Progenitor cell of endocrine pancreas (in vitro differentiated cells): ENCODE data around the gene EBF4. TPM values are rescaled to one million over a fixed set of nuclear protein-coding genes. Genes with fewer than 3 reads are reported as not detected.
A peak's percentile ranks its signal among the peaks of the same experiment; 100 is the strongest.

Experiments
- DNase-seq: peaks from one replicate; pipeline ENCODE4 v3.0.0; 2021; ENCODE audit warnings: low spot score; ENCODE audit not compliant: unreplicated experiment
- H3K27ac Mint-ChIP-seq: 2 replicates; pipeline ENCODE4 v1.8.0; 2021; ENCODE audit warnings: mild to moderate bottlenecking, moderate library complexity, mixed read lengths
- H3K27me3 Mint-ChIP-seq: 2 replicates; pipeline ENCODE4 v1.8.0; 2021; ENCODE audit warnings: mixed read lengths
- H3K36me3 Mint-ChIP-seq: 2 replicates; pipeline ENCODE4 v1.8.0; 2022; ENCODE audit warnings: mixed read lengths; ENCODE audit not compliant: insufficient read depth
- H3K4me1 Mint-ChIP-seq: 2 replicates; pipeline ENCODE4 v1.8.0; 2021; ENCODE audit warnings: low read depth, mixed read lengths
- H3K4me3 Mint-ChIP-seq: 2 replicates; pipeline ENCODE4 v1.8.0; 2021; ENCODE audit warnings: low read depth, mild to moderate bottlenecking, moderate library complexity, mixed read lengths
- H3K9me3 Mint-ChIP-seq: 2 replicates; pipeline ENCODE4 v1.8.0; 2021; ENCODE audit warnings: low read depth, mixed read lengths
- total RNA-seq: library from RNA; stranded (reverse); gene quantifications from 2 replicates; pipeline ENCODE4 v1.2.1, GENCODE V29; 2021
- TF ChIP-seq, protein P1 (sequence below): fragments of 200-600 bp; sonication (generic); IDR thresholded peaks from one replicate; pipeline ENCODE4 v1.5.0; 2021; ENCODE audit warnings: antibody characterized with exemption, mild to moderate bottlenecking; ENCODE audit not compliant: unreplicated experiment

EBF4 gene
- total RNA-seq, 1 donor from 2014 or later = 63.8 TPM

DNA sequence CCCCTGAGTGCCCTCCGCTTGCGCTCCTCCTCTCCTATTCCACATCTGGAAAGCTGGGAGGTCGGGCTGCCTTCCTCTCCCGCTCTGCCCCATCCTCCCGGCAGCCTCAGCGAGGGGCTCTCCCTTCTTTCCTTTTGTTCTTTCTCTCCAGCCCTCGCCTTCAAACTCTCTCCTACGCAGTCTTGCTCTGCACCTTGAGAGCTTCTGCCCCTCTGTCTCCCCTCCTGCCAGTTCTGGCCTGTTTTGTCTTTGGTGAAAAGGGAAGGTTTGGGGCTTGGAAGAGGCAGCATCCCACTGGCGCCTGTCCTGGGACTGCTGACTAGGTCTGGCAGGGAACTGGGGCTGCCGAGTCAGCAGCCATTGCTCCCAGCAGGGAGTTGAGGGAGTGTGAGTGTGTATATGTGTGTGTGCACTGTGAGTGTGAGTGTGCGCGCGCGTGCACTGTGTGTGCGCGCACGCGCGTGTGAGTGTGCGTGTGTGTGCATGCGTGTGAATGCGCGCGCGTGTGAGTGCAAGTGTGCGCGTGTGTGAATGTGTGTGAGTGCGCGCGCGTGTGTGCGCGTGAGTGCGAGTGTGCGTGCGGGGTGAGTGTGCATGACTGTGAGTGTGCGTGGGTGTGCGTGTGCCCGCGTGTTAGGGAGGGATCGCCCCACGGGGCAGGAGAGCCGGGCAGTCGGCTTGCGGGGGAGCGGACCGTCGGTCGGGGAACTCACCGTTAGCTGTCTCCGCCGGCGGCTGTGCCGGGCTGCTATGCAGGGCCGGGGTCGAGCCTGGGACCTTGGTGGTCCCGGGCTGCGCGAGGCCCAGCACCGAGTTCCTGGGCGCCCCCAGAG is 107.3 kb downstream of the EBF4 start:
- peaks cover 24% of the 10 kb centered on the region for H3K27me3 Mint-ChIP-seq
- peak overlapping the region; percentile 95 for H3K4me3 Mint-ChIP-seq
- TF ChIP-seq, protein P1, sequence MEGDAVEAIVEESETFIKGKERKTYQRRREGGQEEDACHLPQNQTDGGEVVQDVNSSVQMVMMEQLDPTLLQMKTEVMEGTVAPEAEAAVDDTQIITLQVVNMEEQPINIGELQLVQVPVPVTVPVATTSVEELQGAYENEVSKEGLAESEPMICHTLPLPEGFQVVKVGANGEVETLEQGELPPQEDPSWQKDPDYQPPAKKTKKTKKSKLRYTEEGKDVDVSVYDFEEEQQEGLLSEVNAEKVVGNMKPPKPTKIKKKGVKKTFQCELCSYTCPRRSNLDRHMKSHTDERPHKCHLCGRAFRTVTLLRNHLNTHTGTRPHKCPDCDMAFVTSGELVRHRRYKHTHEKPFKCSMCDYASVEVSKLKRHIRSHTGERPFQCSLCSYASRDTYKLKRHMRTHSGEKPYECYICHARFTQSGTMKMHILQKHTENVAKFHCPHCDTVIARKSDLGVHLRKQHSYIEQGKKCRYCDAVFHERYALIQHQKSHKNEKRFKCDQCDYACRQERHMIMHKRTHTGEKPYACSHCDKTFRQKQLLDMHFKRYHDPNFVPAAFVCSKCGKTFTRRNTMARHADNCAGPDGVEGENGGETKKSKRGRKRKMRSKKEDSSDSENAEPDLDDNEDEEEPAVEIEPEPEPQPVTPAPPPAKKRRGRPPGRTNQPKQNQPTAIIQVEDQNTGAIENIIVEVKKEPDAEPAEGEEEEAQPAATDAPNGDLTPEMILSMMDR = no peak
- H3K9me3 Mint-ChIP-seq = no peaks in the 10 kb centered on the region
- peaks cover 6% of the 10 kb centered on the region for H3K36me3 Mint-ChIP-seq
- peak overlapping the region; percentile 91 for H3K27ac Mint-ChIP-seq
- no peak for DNase-seq
- H3K4me1 Mint-ChIP-seq = peaks cover 16% of the 10 kb centered on the region

DNA sequence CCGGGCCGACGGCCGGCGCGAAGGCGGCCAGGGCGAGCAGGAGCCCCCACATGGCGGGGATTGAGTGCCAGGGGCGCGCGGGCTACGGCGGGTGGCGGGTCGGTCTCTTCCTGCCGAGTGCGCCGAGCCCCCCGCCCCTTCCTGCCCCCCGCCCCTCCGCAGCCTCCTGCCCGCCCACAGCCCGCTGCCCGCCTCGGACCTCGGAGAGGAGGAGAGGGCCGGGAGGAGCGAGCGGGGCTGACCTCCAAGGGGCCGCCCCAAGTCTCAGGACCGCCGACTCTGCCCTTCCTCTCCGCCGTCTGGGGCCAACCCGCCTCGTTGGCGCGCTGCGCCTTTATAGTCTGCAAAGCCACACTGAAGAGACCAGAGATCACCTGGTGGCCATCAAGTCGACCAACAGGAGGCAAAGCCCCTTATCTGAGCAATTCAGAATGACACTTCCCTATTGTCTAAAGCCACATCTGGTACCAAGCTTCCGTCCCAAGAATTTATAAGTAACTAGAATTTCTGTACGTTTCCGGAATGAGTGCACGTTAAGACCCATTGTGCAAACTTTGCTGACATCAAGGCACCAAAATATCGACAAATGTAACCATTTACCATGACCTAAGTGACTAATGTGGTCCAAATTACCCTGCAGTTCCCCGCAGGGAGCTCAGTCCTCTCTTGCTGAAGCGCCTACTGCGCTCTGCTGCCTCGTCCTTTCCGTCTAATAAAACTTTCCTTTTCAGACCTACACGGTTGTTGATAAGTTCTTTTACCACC is 108.1 kb downstream of the EBF4 start, which contains the start of gene CPXM1:
TSS of gene CPXM1 (minus strand) at position 107 of the 765 bp plus-strand sequence. CDS start at position 52, 55 bp downstream.
- TF ChIP-seq, protein P1 = peak; percentile 45
- peaks cover 6% of the 10 kb centered on the region for H3K36me3 Mint-ChIP-seq
- H3K4me1 Mint-ChIP-seq = peaks cover 16% of the 10 kb centered on the region
- H3K27ac Mint-ChIP-seq = peak within 1 kb of the TSS; percentile 91
- peak within 1 kb of the TSS; percentile 95 for H3K4me3 Mint-ChIP-seq
- H3K27me3 Mint-ChIP-seq = peaks cover 30% of the 10 kb centered on the region
- peak; percentile 61 for DNase-seq
- H3K9me3 Mint-ChIP-seq = no peaks in the 10 kb centered on the region

DNA sequence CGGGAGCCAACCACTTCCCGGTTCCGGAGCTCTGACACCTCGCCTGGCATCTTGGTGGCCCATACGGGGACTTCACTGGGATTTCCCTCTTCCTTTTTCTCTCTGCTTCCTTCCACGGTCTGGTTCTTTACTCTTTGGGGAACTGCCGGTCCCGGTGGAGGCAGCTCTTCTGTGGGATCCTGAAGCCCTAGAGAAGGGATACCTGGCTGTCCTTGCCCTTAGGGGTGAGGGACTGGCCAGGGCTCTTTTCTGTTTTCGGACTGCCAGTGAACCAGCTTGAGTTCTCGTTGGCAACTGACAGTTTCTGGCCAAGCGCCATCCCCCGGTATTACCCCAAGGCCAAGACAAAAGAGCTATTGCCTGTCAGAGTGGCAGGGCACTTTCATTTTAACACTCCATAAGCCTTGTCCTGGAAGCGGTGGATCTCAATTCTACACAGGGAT is 108.7 kb downstream of the EBF4 start:
- Mint-ChIP-seq H3K27ac (peak overlapping the region; percentile 33), H3K9me3 (no peaks in the 10 kb centered on the region)

DNA sequence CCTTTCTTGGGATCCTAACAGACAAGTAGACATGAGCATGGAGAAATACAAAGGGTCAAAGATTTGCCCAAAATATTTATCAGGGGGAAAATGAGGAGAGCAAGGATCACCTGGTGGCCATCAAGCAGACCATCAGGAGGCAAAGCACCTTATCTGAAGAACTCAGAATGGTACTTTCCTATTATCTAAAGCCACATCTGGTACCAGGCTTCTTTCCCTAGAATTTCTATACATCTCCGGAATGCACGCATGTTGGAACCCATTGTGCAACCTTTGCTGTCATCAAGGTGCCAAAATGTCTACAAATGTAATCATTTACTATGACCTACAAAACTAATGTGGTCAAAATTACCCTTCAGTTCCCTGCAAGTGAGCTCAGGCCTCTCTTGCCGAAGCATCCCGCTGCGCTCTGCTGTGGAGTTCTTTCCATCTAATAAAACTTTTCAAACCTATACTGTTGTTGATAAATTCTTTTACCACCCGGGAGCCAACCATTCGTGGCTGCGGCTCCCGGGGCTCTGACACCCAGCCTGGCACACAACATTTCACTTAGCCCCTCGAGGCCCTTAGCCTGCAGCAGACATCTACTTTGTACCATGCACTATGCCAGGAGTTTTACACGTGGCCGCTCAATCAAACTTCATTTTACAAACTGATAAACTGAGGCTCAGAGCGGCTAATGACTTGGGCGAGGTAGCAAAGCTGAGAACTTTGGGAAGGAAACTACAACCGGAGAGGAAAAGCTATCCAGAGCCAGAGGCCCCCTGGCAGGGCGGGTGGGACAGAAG is 111.7 kb downstream of the EBF4 start:
- H3K9me3 Mint-ChIP-seq = no peaks in the 10 kb centered on the region
- no peak overlapping the region for H3K4me3 Mint-ChIP-seq
- no peak for DNase-seq
- no peak overlapping the region for H3K27ac Mint-ChIP-seq
- peaks cover 14% of the 10 kb centered on the region for H3K4me1 Mint-ChIP-seq
- H3K27me3 Mint-ChIP-seq = peaks cover 56% of the 10 kb centered on the region
- TF ChIP-seq, protein P1 = no peak
- H3K36me3 Mint-ChIP-seq = no peaks in the 10 kb centered on the region

More for the DNA sequence above, 108.7 kb downstream of the EBF4 start:
- TF ChIP-seq, protein P1 = no peak
- Mint-ChIP-seq H3K36me3 (peaks cover 4% of the 10 kb centered on the region), H3K27me3 (peaks cover 35% of the 10 kb centered on the region), H3K4me3 (peak overlapping the region; percentile 87), H3K4me1 (peaks cover 17% of the 10 kb centered on the region)
- DNase-seq = no peak
